HG03066 (cell line): ENCODE data around the gene PTPRG.

Source experiments
- ATAC-seq: cut with Tn5 transposase; IDR thresholded peaks from one replicate; pipeline ENCODE4 v1.9.1; 2021; ENCODE audit warnings: low read depth; ENCODE audit not compliant: unreplicated experiment

PTPRG gene

GRCh38 chr3:62277450-62277849 lies 716.1 kb downstream of the PTPRG start:
- no peak for ATAC-seq

DNA sequence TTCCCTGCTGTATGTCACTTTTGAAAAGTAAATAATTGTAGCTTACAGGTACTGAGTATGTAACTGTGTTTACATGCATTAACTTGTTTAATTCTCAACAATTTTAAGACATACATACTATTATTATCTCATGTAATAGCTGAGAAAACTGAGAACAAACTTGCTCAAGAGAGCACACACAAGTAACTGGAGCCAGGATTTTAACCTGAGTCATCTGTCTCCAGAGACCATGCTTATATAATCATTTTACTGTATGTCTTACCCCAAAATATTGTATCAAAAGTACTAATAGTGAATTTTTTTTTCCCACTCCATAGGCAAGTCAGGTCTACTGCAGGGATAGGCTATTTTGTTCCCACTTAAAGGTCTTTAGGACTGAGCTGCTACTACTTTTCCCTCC lies 716.6 kb downstream of the PTPRG start:
- no peak for ATAC-seq

DNA sequence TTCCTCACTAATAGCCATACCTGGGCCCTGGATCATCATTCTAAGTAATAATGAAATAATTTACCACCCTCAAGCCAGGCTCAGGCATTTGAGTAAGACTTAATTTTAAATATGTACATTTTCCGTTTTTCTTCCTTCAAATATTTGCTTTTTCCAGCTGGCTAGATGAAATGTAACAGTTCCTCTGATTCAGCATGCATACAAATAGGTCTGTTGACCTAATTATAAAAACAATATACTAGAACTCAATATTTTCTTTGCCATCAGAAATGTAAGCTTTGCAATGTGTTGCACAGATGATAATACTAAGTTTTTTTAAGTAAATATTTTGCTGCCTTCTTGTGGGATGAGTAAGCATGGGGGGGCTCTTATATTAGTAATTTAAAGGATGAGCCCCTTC lies 720.4 kb downstream of the PTPRG start:
- no peak for ATAC-seq

DNA sequence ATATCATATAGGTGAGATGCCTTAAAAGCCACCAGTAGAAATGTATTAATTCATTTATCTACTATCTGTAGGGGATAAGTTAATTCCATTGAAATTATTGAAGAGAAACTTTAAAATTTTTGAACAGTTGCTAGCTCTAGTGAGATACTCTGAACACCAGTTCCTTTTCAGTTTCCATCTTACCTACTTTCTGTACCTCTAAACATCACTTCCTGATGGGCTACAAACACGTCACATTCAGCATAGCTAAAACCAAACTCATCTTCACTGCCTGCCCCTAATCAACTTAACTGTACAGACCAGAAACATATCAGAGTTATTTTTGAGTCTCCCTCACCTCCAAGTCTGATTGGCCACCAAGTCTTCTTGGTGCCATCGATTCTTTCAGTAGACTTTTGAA lies 723.1 kb downstream of the PTPRG start:
- ATAC-seq, result no peak

DNA sequence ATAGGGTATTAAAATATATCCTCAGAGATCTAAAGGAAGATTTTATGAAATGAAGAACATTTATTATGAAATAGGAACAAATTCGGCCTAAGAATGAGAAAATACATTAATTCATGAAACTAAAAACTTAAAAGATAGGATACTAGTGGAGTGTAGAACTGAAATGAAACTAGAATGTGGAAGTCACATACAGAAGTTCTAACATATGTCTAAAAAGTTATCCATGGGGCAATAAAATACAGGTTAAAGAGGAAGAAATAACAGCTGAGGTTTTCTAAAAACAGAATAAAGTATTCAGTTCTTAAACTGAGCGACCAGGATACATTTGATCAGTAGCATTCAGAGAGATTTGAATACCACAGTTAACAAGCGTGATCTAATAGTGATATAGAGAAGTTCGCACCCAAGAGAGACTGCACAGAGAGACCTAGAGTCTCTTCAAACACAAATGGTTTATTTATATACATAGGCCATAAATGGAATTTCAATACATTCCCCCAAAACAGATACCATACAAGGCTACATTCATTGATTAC lies 726.1 kb downstream of the PTPRG start:
- ATAC-seq, result no peak

GRCh38 chr3:62289922-62290321 lies 728.6 kb downstream of the PTPRG start:
- ATAC-seq, result no peak

- no peak for ATAC-seq
Measured at GRCh38 chr3:62293051-62293780, 731.8 kb downstream of the PTPRG start.

GRCh38 chr3:62295571-62295970 lies 734.2 kb downstream of the PTPRG start:
- ATAC-seq, result no peak

GRCh38 chr3:62300617-62301016 lies 739.2 kb downstream of the PTPRG start:
- no peak for ATAC-seq

- no peak for ATAC-seq
Measured at GRCh38 chr3:62312201-62312600, 750.8 kb downstream of the PTPRG start.

DNA sequence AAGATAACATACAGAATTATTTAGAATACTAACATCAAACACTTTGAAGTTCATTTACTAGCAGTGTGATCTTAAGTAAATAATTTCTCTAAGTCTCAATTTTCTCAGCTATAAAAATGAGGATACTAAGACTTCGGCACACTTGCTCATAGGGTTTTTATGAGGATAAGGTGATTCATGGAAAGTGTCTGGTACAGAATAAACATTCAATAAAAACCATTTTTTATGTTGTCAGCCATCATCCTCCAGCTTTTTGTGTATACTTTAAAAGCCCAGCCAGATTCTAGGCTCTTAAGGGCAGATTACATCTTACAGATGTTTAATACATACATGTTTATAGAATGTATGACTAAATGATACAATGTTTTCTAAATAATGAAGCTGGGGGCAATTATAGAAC lies 755.2 kb downstream of the PTPRG start:
- ATAC-seq, result no peak

DNA sequence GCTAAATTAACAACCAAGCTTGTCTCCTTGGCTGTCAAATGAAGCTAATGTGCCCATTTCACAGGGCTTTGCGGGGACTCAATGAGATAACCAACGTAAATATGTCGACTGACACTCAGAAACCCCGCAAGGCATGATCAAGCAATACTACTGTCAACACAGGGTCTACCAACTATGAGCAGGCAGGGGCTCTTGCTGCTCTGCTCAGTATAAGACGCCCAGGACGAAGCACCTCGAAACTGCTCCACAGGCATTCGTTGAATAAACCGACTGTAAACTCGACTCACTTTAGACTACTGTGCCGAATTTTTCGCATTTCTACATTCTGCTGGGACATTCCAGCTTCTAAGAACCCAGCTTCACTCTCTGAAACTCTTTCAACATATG lies 757.0 kb downstream of the PTPRG start:
- ATAC-seq, result peak; percentile 5

DNA sequence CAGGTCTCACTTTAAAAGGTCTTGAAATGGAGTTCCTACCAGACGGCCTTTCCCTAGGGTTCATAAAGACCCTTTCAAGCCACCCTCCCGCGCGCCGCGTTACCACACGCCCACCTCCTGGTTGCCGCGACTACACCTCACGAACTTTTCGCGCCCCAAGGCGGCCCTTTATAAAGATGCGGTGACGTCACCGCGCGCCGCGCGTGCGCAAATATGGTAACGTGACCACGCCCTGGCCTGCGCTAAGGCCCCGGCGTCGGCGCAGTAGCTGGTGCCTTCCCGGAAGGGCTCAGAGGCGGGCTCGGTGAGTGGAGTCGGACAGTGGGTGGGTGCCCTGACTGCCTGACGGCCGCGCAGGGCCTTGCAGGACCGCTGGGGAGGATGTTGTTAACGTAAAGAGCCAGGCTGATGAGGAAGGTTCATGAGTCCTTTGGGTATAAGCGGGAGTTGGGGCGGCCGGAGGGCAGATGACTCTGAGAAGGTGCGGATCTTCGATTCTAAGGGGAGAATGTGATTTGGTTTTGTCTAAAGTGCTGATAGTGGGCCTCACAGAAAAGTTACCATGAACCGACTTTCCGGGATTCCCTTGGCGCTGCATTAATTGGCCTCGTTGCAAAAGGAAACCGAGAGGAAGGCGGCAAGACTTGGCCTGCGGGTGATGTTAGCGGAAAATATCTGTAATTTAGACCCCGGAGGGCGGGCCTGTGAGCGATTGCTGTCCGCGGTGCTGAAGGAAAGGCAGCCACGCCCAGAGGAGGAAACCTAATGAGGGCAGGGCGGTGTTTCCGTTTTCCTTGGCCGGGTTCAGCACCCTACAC lies 757.6 kb downstream of the PTPRG start:
- peak; percentile 99 for ATAC-seq

DNA sequence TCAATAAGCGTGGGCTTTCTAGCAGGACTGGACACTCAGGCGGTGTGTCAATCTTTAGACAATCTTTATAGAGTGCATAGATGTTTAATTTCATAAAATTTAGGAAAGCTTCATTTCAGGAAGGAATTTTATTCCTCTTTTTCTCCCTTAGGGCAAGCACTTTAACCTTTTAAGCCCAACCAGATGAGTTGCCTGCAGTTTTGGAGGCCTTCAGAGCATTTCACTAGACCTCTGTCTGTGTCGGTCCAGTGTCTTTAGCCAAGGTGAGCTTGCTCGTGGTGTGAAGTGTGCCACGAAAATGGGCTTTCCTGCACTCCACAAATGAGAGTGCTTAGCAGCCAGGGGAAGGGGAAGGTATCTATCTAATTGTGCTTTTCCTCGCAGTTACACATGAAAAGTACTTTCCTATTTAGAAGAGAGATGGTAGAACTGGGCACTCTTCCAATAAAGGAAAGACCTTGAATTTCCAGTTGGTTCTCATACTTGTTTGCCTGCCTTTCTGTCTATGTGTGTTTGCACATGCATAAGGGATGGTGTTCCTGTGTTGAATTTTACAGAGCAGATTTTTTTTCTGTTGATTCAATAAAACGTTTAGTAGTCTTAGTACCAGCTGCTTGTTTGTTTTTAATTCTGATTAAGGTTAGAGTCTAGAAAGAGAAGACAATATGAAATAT lies 758.3 kb downstream of the PTPRG start:
- ATAC-seq, result no peak

DNA sequence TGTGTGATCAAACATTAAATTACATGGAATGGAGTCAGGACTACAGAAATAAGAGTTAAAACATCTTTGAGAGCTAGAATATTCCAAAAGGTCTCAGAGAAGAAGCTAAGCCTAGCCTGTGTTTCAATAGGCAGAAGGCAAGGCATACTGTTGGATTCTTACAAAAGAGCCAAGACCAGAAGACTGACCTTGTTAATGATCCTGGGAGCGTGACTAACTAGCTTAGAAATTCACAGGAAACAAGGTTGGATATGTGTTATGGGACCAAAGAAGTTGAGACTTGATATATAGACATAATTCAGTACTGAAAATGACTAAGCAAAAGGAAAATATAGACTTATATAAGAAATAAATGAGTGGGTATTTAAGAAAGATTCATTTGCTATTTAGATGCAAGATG lies 761.9 kb downstream of the PTPRG start:
- ATAC-seq, result no peak

DNA sequence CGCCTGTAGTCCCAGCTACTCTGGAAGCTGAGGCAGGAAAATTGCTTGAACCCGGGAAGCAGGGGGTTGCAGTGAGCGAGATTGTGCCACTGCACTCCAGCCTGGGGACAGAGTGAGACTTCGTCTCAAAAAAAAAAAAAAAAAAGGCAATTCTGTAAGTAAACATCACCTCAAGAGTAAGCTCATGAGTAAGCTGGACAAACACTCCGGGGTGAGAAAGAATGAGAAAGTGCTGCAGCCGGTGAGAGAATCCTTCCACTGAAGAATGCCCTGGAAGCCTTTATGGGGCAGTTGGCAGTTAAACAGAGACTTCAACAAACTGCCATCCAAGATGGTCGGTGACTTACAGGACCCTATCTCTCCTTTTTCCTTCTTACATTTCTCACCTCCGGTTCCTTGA lies 764.5 kb downstream of the PTPRG start:
- no peak for ATAC-seq

- ATAC-seq, result no peak
Measured at GRCh38 chr3:62329971-62330370, 768.6 kb downstream of the PTPRG start.

GRCh38 chr3:62332017-62332416 lies 770.6 kb downstream of the PTPRG start:
- ATAC-seq, result no peak

DNA sequence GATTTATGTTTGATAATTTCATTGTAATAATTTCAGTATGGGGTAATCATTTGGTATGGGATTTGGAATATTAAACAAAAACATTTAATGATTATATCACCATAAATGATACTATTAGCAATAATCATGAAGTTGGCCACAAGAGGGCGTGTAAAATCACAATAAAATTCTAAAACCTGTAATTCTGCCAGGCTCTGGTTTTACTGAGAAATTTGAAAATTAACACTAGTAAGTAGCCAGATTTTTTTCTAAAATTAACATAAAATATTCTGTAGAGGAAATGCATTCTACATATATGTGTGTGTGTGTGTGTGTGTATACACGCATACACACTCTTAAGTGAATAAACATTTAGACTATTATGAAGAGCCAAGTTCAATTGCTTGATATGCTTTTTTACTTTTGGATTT lies 771.5 kb downstream of the PTPRG start:
- no peak for ATAC-seq

DNA sequence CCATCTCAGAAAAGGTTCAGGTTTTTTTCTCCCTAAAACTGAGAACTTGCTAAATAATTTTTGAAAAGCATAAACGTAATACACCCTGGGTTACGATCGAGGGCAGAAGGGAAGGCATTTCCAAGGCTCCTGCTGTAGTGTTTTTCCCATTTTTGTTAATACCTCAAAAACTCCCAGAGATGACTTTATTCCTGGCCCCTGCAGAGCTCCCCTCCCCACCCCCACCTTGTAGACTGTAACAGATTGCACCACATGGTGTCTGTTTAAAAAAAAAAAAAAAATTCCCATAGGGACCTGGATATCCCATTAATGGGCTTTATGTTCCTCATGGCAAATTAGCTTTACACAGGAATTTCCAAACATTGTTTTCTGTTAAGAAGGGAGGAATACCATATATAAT lies 773.8 kb downstream of the PTPRG start:
- ATAC-seq, result no peak

- ATAC-seq, result no peak
Measured at GRCh38 chr3:62343755-62344154, 782.4 kb downstream of the PTPRG start.
